B cell (primary cell): ENCODE measurements around the gene SLC30A3. TPM values are rescaled to one million over a fixed set of nuclear protein-coding genes. Genes with fewer than 3 reads are reported as not detected.

Source experiments
- ATAC-seq: fragments of 200-7000 bp; cut with Tn5 transposase; one replicate; pipeline ENCODE4 v1.10.0; 2021; ENCODE audit warnings: low read depth, mild to moderate bottlenecking, moderate number of reproducible peaks, moderate library complexity
- CTCF ChIA-PET: fragments of 350-600 bp; sonication (Branson Sonifier 250); formaldehyde crosslinking; loops from one replicate; lab custom pipeline; 2021; ENCODE audit warnings: antibody characterized with exemption, inconsistent platforms; lab: Charles Lee
- POLR2A ChIA-PET: fragments of 350-600 bp; sonication (Branson Sonifier 250); formaldehyde crosslinking; loops from one replicate; lab custom pipeline; 2021; ENCODE audit warnings: antibody characterized with exemption; lab: Charles Lee
- DNase-seq: peaks from one replicate; pipeline ENCODE4 v3.0.0; 2013
- H2AFZ ChIP-seq: 2 replicates; pipeline ENCODE4 v1.6.1; 2012; ENCODE audit warnings: mild to moderate bottlenecking, low read depth, low read length; ENCODE audit not compliant: insufficient read depth, poor library complexity, severe bottlenecking
- H3K27ac ChIP-seq, 2 donors: 1 replicate in 1 of 2; 2 replicates in 1 of 2; pipeline ENCODE4 v1.5.1; 2012 to 2013; ENCODE audit warnings: low read length in 2 of 2, mild to moderate bottlenecking in 2 of 2, moderate library complexity in 1 of 2
- H3K27me3 ChIP-seq, 4 experiments: fragments of 200-600 bp in 1 of 4; sonication (generic) in 1 of 4; replicated peaks in 1 of 4; 1 replicate in 2 of 4; 2 replicates in 2 of 4; pipeline versions ENCODE4 v1.6.1 to v1.7.0; 2013 to 2016; ENCODE audit warnings: low read length in 3 of 4, mild to moderate bottlenecking in 2 of 4, mixed read lengths in 1 of 4, moderate library complexity in 1 of 4; ENCODE audit not compliant: insufficient read depth in 4 of 4, control insufficient read depth in 3 of 4; ENCODE audit errors: control extremely low read depth in 1 of 4
- H3K36me3 ChIP-seq, 2 experiments: replicated peaks in 1 of 2; 1 replicate in 1 of 2; 2 replicates in 1 of 2; pipeline versions ENCODE4 v1.6.1 to v1.7.1; 2013; ENCODE audit warnings: low read length in 1 of 2; ENCODE audit not compliant: insufficient read depth in 2 of 2, control insufficient read depth in 1 of 2; ENCODE audit errors: control extremely low read depth in 1 of 2, extremely low read depth in 1 of 2
- H3K4me1 ChIP-seq, 2 donors: fragments of 200-600 bp in 1 of 2; sonication (generic) in 1 of 2; 1 replicate in 1 of 2; 2 replicates in 1 of 2; pipeline versions ENCODE4 v1.5.1 to v1.6.1; 2013 to 2017; ENCODE audit warnings: low read length in 2 of 2; ENCODE audit not compliant: control insufficient read depth in 2 of 2, insufficient read depth in 2 of 2
- H3K4me2 ChIP-seq: replicated peaks from 2 replicates; pipeline ENCODE3; 2012; ENCODE audit warnings: mild to moderate bottlenecking, low read depth, low read length; ENCODE audit not compliant: poor library complexity, severe bottlenecking
- H3K4me3 ChIP-seq, 5 experiments: fragments of 200-600 bp in 1 of 5; sonication (generic) in 1 of 5; 1 replicate in 3 of 5; 2 replicates in 2 of 5; pipeline versions ENCODE4 v1.5.1 to v1.7.0; 2011 to 2016; ENCODE audit warnings: low read length in 4 of 5, mild to moderate bottlenecking in 4 of 5, low read depth in 2 of 5, control low read depth in 1 of 5, moderate library complexity in 1 of 5; ENCODE audit not compliant: insufficient read depth in 1 of 5; ENCODE audit errors: control extremely low read depth in 1 of 5, extremely low read depth in 1 of 5
- H3K79me2 ChIP-seq: fragments of 200-600 bp; sonication (generic); one replicate; pipeline ENCODE4 v1.6.0; 2016; ENCODE audit warnings: low read length; ENCODE audit not compliant: control insufficient read depth, insufficient read depth
- H3K9ac ChIP-seq: fragments of 200-600 bp; sonication (generic); 2 replicates; pipeline ENCODE4 v1.6.1; 2017; ENCODE audit warnings: mild to moderate bottlenecking, low read length, moderate library complexity
- H3K9me3 ChIP-seq, 3 donors: one replicate each; pipeline versions ENCODE4 v1.6.1 to v1.7.1; 2013; ENCODE audit warnings: low read length in 2 of 3; ENCODE audit not compliant: control insufficient read depth in 2 of 3, insufficient read depth in 1 of 3; ENCODE audit errors: control extremely low read depth in 1 of 3
- H4K20me1 ChIP-seq: 2 replicates; pipeline ENCODE4 v1.6.0; 2012; ENCODE audit warnings: mild to moderate bottlenecking, low read length; ENCODE audit not compliant: insufficient read depth, control insufficient read depth, poor library complexity, severe bottlenecking
- H3K27ac Mint-ChIP-seq: one replicate; pipeline ENCODE4 v1.8.0; 2021; ENCODE audit warnings: mixed read lengths
- H3K27me3 Mint-ChIP-seq: one replicate; pipeline ENCODE4 v1.8.0; 2021; ENCODE audit warnings: mixed read lengths
- H3K4me1 Mint-ChIP-seq: one replicate; pipeline ENCODE4 v1.8.0; 2021; ENCODE audit warnings: mixed read lengths
- H3K4me3 Mint-ChIP-seq: one replicate; pipeline ENCODE4 v1.8.0; 2021; ENCODE audit warnings: mixed read lengths
- H3K9me3 Mint-ChIP-seq: one replicate; pipeline ENCODE4 v1.8.0; 2022; ENCODE audit warnings: mixed read lengths; ENCODE audit not compliant: insufficient read depth
- EZH2 ChIP-seq: IDR thresholded peaks from 2 replicates; pipeline ENCODE4 v1.6.1; 2012; ENCODE audit warnings: borderline replicate concordance, low read depth, mild to moderate bottlenecking, moderate library complexity, low read length; ENCODE audit not compliant: insufficient read depth, poor library complexity, severe bottlenecking
- WGBS: methylation state at CpG from one replicate; pipeline ENCODE4 v1.1.5; 2013; ENCODE audit warnings: missing lambda C conversion rate; ENCODE audit not compliant: insufficient coverage; 5-methylcytosine and 5-hydroxymethylcytosine counted together
- intact Hi-C: fragments of 100-400 bp; cut with micrococcal nuclease; formaldehyde crosslinking; loops from one replicate; pipeline ENCODE4 v1.10.0; 2022
- polyA plus RNA-seq: library from polyadenylated mRNA; depleted of rRNA; stranded (reverse); fragments of >200 nt; gene quantifications from 2 replicates; pipeline ENCODE4 v1.2.3, GENCODE V29; 2012
- total RNA-seq, 2 donors: library from RNA; stranded (reverse); fragments of 120-200 nt in 1 of 2; gene quantifications; 1 replicate in 1 of 2; 2 replicates in 1 of 2; pipeline versions ENCODE4 v1.2.3 to v1.2.4, GENCODE V29; 2013 to 2022
- TF ChIP-seq, protein P1 (sequence below): fragments of 200-600 bp; IDR thresholded peaks from one replicate; pipeline ENCODE4 v1.8.0; 2022; ENCODE audit warnings: antibody characterized with exemption, mild to moderate bottlenecking

Gene SLC30A3
- total and polyA plus RNA-seq, 2 donors (not counting 1 experiment from before 2014, with no cell fraction given) = 0.09 TPM; not detected in 1

- Histone ChIP-seq H3K9ac (peak overlapping the region; percentile 74), H4K20me1 (no peaks in the 10 kb centered on the region), H3K36me3 (no peaks in the 10 kb centered on the region), H3K4me1 (peaks cover 35 to 38% of the 10 kb centered on the region in 2 donors), H2AFZ (peak overlapping the region; percentile 91), H3K9me3 (peaks cover 0 to 4% (median 0%) of the 10 kb centered on the region in 3 donors), H3K27me3 (peaks cover 0 to 64% (median 30%) of the 10 kb centered on the region in 4 experiments), H3K79me2 (no peaks in the 10 kb centered on the region), H3K4me2 (peak overlapping the region; percentile 99), H3K27ac (no peak overlapping the region), H3K4me3 (peak overlapping the region in 2 of 5 experiments; percentile 65 to 68)
- ATAC-seq (no peak), DNase-seq (no peak)
- Mint-ChIP-seq H3K9me3 (no peaks in the 10 kb centered on the region), H3K4me1 (peaks cover 35% of the 10 kb centered on the region), H3K27me3 (peaks cover 45% of the 10 kb centered on the region), H3K4me3 (no peak overlapping the region), H3K27ac (no peak overlapping the region)
- intact Hi-C loops = loop anchor here (1.0 kb wide), 1 partner anchor 15 kb away; no protein-coding TSS in a partner anchor
- ChIA-PET CTCF (interaction anchor here (0.7 to 6.0 kb wide), 11 partner anchors 8 to 304 kb away, joined by 3 to 50 read pairs (median 3); partner anchors contain the start of gene TRIM54), POLR2A (interaction anchor here (0.7 kb wide), 1 partner anchor 14 kb away, joined by 5 read pairs; no protein-coding TSS in a partner anchor)
- TF ChIP-seq EZH2 = no peak
- TF ChIP-seq, protein P1, sequence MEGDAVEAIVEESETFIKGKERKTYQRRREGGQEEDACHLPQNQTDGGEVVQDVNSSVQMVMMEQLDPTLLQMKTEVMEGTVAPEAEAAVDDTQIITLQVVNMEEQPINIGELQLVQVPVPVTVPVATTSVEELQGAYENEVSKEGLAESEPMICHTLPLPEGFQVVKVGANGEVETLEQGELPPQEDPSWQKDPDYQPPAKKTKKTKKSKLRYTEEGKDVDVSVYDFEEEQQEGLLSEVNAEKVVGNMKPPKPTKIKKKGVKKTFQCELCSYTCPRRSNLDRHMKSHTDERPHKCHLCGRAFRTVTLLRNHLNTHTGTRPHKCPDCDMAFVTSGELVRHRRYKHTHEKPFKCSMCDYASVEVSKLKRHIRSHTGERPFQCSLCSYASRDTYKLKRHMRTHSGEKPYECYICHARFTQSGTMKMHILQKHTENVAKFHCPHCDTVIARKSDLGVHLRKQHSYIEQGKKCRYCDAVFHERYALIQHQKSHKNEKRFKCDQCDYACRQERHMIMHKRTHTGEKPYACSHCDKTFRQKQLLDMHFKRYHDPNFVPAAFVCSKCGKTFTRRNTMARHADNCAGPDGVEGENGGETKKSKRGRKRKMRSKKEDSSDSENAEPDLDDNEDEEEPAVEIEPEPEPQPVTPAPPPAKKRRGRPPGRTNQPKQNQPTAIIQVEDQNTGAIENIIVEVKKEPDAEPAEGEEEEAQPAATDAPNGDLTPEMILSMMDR = no peak
Observed at GRCh38 chr2:27265536-27265870, 2.7 kb upstream of the SLC30A3 start.

DNA sequence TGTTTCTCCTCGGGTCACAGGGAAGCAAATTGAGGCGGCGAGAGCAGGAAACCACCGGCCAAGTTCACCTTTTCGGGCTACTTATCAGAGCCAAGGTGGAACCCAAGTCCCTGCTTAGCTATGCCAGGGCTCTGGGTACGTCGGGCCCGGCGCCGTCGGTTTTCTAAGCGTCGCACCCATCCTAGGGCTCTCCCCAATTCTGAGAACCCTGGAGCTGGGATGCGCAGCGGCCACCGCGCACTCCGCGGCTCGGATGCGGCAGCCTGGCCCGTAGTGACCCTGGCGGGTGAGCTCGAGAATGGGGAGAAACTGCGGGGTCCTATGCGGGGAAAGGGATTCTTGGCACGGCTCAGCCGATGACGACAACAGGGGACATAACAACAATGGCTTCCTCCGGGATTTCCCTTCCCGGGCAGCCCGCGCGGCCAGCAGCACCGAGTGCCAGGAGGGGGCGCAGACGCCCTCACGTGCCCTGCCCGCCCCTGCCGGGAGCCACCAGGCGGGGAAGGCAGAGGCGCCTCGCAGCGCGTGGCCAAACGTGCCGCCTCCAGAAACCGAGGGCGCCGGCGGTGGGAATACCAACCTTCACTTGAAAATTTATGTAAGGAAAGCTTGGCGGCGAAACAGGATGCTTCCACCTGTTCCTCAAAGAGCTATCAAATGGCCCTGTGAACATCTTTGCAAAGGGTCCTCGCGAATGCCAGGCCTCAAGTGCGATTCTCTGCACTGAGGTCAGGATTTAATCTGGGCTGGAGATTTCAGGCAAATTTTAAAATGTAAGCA, 2.1 kb upstream of the SLC30A3 start:
- peaks cover 0 to 69% (median 32%) of the 10 kb centered on the region in 4 experiments for H3K27me3 ChIP-seq

More for the DNA sequence above, 2.1 kb upstream of the SLC30A3 start:
- Histone ChIP-seq H3K4me1 (peaks cover 35 to 38% of the 10 kb centered on the region in 2 donors), H3K27ac (peak overlapping the region in 1 of 2 donors; percentile 59), H3K9me3 (peaks cover 0 to 4% (median 0%) of the 10 kb centered on the region in 3 donors), H3K4me3 (peak overlapping the region; percentile 23 to 68 (median 64)), H3K4me2 (peak overlapping the region; percentile 99), H4K20me1 (no peaks in the 10 kb centered on the region), H2AFZ (peak overlapping the region; percentile 91), H3K79me2 (no peaks in the 10 kb centered on the region), H3K9ac (peak overlapping the region; percentile 74), H3K36me3 (no peaks in the 10 kb centered on the region)
- Mint-ChIP-seq H3K27ac (no peak overlapping the region), H3K4me1 (peaks cover 35% of the 10 kb centered on the region), H3K9me3 (no peaks in the 10 kb centered on the region), H3K4me3 (peak overlapping the region; percentile 94), H3K27me3 (peaks cover 47% of the 10 kb centered on the region)
- DNase-seq (peak; percentile 88), ATAC-seq (peak; percentile 69)
- no peak for TF ChIP-seq EZH2
- TF ChIP-seq, protein P1 = peak; percentile 68
- 5% methylated on average over 56 of the region's 56 CpGs for WGBS
- intact Hi-C loops = loop anchor here (1.0 to 5.0 kb wide), 2 partner anchors 15 to 37 kb away; no protein-coding TSS in a partner anchor
- POLR2A ChIA-PET = interaction anchor here (0.7 to 1.1 kb wide), 2 partner anchors 14 to 15 kb away, joined by 3 to 5 read pairs; no protein-coding TSS in a partner anchor
- CTCF ChIA-PET = interaction anchor here (0.7 to 6.0 kb wide), 10 partner anchors 9 to 303 kb away, joined by 3 to 50 read pairs (median 4); partner anchors contain the start of gene TRIM54
